GM18526 (cell line): ENCODE data around the gene HFE.
A peak's percentile ranks its signal among the peaks of the same experiment; 100 is the strongest.

Source experiments
- POLR2A ChIP-seq: IDR thresholded peaks from 3 replicates; pipeline ENCODE4 v1.6.1; 2011; ENCODE audit not compliant: insufficient read length; ENCODE audit errors: extremely low read depth

The HFE gene

GRCh38 chr6:26097268-26097875 lies 10.1 kb downstream of the HFE start:
- TF ChIP-seq POLR2A: no peak

GRCh38 chr6:26103141-26103769 lies 16.0 kb downstream of the HFE start:
- TF ChIP-seq POLR2A: no peak

GRCh38 chr6:26103770-26104456 lies 16.7 kb downstream of the HFE start:
- TF ChIP-seq POLR2A: peak; percentile 100

- TF ChIP-seq POLR2A: no peak
These were observed 17.4 kb downstream of the HFE start for GRCh38 chr6:26104457-26105108.

- TF ChIP-seq POLR2A: no peak
These were observed 18.0 kb downstream of the HFE start for GRCh38 chr6:26105109-26105730.

GRCh38 chr6:26105842-26106241 lies 18.6 kb downstream of the HFE start:
- TF ChIP-seq POLR2A: no peak

GRCh38 chr6:26107935-26108334 lies 20.7 kb downstream of the HFE start:
- no peak for TF ChIP-seq POLR2A

- TF ChIP-seq POLR2A: no peak
These were observed 22.5 kb downstream of the HFE start for GRCh38 chr6:26109772-26110171.

GRCh38 chr6:26113570-26113969 lies 26.3 kb downstream of the HFE start:
- TF ChIP-seq POLR2A: no peak

GRCh38 chr6:26115226-26115625 lies 28.0 kb downstream of the HFE start:
- TF ChIP-seq POLR2A: no peak

GRCh38 chr6:26116267-26116666 lies 29.0 kb downstream of the HFE start:
- TF ChIP-seq POLR2A: no peak

- TF ChIP-seq POLR2A: no peak
These were observed 31.8 kb downstream of the HFE start for GRCh38 chr6:26118999-26119398.

- TF ChIP-seq POLR2A: no peak
These were observed 33.5 kb downstream of the HFE start for GRCh38 chr6:26120807-26121140.

GRCh38 chr6:26121141-26122004 lies 34.1 kb downstream of the HFE start:
- no peak for TF ChIP-seq POLR2A

- TF ChIP-seq POLR2A: no peak
These were observed 34.8 kb downstream of the HFE start for GRCh38 chr6:26122005-26122388.
